Tibial nerve (tissue), 4 donors: ENCODE results near the gene ATP1A1. TPM values are rescaled to one million over a fixed set of nuclear protein-coding genes. Genes with fewer than 3 reads are reported as not detected.

Experiments
- DNase-seq, 2 donors: peaks; one replicate each; pipeline ENCODE4 v3.0.0-alpha.2; 2019; ENCODE audit warnings: low spot score in 2 of 2
- H3K27ac ChIP-seq, 4 donors: fragments of 200-600 bp; sonication (generic) in 3 of 4; one replicate each; pipeline ENCODE4 v1.5.1; 2017 to 2019; ENCODE audit warnings: mild to moderate bottlenecking in 1 of 4
- H3K27me3 ChIP-seq, 2 donors: fragments of 200-600 bp; sonication (generic) in 1 of 2; one replicate each; pipeline versions ENCODE4 v1.5.1 to v1.6.0; 2017 to 2019
- H3K36me3 ChIP-seq, 3 donors: fragments of 200-600 bp; sonication (generic); one replicate each; pipeline ENCODE4 v1.5.1; 2018 to 2019
- H3K4me1 ChIP-seq, 4 donors: fragments of 200-600 bp; sonication (generic) in 3 of 4; one replicate each; pipeline ENCODE4 v1.5.1; 2017 to 2019
- H3K4me3 ChIP-seq, 4 donors: fragments of 200-600 bp; sonication (generic) in 3 of 4; one replicate each; pipeline ENCODE4 v1.5.1; 2017 to 2019; ENCODE audit warnings: mild to moderate bottlenecking in 1 of 4, moderate library complexity in 1 of 4
- H3K9me3 ChIP-seq, 4 donors: fragments of 200-600 bp; sonication (generic) in 3 of 4; one replicate each; pipeline ENCODE4 v1.5.1; 2017 to 2019
- CTCF ChIP-seq, 5 experiments: fragments of 200-600 bp in 3 of 5; fragments of 450-650 bp in 2 of 5; sonication (generic) in 3 of 5; IDR thresholded peaks; one replicate each; pipeline ENCODE4 v1.5.1; 2016 to 2019; ENCODE audit warnings: antibody characterized with exemption in 5 of 5, mild to moderate bottlenecking in 3 of 5, moderate library complexity in 2 of 5
- EP300 ChIP-seq, 2 donors: sonication (generic); formaldehyde crosslinking; IDR thresholded peaks; one replicate each; pipeline ENCODE4 v1.6.1; 2017; ENCODE audit warnings: antibody characterized with exemption in 2 of 2, mild to moderate bottlenecking in 1 of 2
- POLR2A ChIP-seq, 2 donors: fragments of 450-650 bp; IDR thresholded peaks; one replicate each; pipeline ENCODE4 v1.6.1; 2017; ENCODE audit warnings: antibody characterized with exemption in 2 of 2, mild to moderate bottlenecking in 2 of 2, moderate library complexity in 2 of 2
- WGBS, 2 donors: methylation state at CpG; one replicate each; pipeline ENCODE4 v1.1.5; 2018; 5-methylcytosine and 5-hydroxymethylcytosine counted together
- total RNA-seq, 4 donors: library from RNA; depleted of rRNA; stranded (reverse); fragments of >200 nt; gene quantifications; one replicate each; pipeline ENCODE4 v1.1.0, GENCODE V29; 2016

The ATP1A1 gene
- total RNA-seq, 4 donors from 2014 or later, result 226 to 325 (median 267) TPM

GRCh38 chr1:116425987-116426386 is 52.9 kb downstream of the ATP1A1 start:
- Histone ChIP-seq H3K9me3 (no peaks in the 10 kb centered on the region), H3K36me3 (no peaks in the 10 kb centered on the region), H3K4me1 (no peaks in the 10 kb centered on the region), H3K27me3 (no peaks in the 10 kb centered on the region), H3K27ac (no peak overlapping the region), H3K4me3 (no peak overlapping the region)
- 91 to 98% methylated on average over 5 of the region's 5 CpGs for WGBS, 2 donors
- TF ChIP-seq EP300 (IDR thresholded peaks at IDR 0.05), result no peak
- TF ChIP-seq POLR2A (IDR thresholded peaks at IDR 0.05), result no peak
- TF ChIP-seq CTCF (IDR thresholded peaks at IDR 0.05), result no peak
- no peak for DNase-seq

GRCh38 chr1:116426401-116426800 is 53.4 kb downstream of the ATP1A1 start:
- Histone ChIP-seq H3K27me3 (no peaks in the 10 kb centered on the region), H3K36me3 (no peaks in the 10 kb centered on the region), H3K9me3 (no peaks in the 10 kb centered on the region), H3K4me1 (no peaks in the 10 kb centered on the region), H3K27ac (no peak overlapping the region), H3K4me3 (no peak overlapping the region)
- no peak for TF ChIP-seq CTCF (IDR thresholded peaks at IDR 0.05)
- DNase-seq, result no peak
- WGBS, 2 donors, result 80 to 85% methylated on average over 5 to 9 of the region's 9 CpGs

DNA sequence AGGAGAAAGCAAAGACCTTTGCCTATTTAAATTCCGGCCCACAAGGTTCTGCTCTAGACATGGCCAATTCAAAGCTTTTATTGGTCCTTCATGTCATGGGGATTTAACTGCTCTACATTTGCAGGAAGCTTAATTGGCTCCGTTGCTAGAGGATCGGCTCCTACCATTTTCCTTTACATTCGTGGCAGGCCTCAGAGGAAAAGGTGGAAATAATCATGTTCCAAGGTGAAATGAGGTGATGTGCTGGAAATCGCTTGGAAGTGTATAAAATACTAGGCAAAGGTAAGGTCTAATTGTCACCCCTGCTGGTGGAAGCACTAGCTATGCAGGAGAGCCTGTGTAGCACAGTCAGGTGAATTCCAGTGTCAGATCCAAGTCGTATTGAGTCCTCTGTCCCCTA is 55.5 kb downstream of the ATP1A1 start:
- no peak for DNase-seq
- H3K27ac ChIP-seq, result no peak overlapping the region
- H3K27me3 ChIP-seq, result no peaks in the 10 kb centered on the region
- no peaks in the 10 kb centered on the region for H3K9me3 ChIP-seq
- TF ChIP-seq POLR2A (IDR thresholded peaks at IDR 0.05) (no peak), CTCF (IDR thresholded peaks at IDR 0.05) (no peak), EP300 (IDR thresholded peaks at IDR 0.05) (no peak)
- 64 to 71% methylated on average over 6 of the region's 6 CpGs for WGBS, 2 donors
- no peaks in the 10 kb centered on the region for H3K4me1 ChIP-seq
- H3K36me3 ChIP-seq, result no peaks in the 10 kb centered on the region
- H3K4me3 ChIP-seq, result no peak overlapping the region

DNA sequence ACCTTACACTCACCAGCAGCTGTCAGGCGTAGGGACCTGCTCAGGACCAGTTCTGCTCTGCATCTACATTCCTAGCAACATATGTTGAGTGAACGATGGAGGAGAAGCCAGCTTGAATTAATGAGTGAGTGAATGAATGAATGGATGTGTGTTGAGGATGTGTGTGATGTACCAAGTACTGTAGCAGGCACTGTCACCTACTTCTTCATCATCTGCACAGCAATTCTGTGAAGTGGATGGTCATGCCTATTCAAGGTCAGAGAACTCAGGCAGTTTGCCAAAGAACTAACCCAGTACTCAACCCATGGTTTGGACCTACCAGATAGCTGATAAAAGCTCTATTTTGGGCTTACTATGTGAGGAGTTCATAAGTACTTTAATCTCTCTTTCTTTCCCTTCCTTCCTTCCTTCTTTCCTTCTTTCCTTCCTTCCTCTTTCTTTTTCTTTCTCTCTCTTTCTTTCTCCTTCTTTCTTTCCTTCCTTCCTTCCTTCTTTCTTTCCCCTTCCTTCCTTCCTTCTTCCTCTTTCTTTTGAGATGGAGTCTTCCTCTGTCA is 56.9 kb downstream of the ATP1A1 start:
- Histone ChIP-seq H3K27me3 (no peaks in the 10 kb centered on the region), H3K4me1 (no peaks in the 10 kb centered on the region), H3K4me3 (no peak overlapping the region), H3K27ac (no peak overlapping the region), H3K9me3 (no peaks in the 10 kb centered on the region), H3K36me3 (no peaks in the 10 kb centered on the region)
- TF ChIP-seq EP300 (IDR thresholded peaks at IDR 0.05), result no peak
- TF ChIP-seq POLR2A (IDR thresholded peaks at IDR 0.05), result no peak
- no peak for TF ChIP-seq CTCF (IDR thresholded peaks at IDR 0.05)
- no peak for DNase-seq
- WGBS, 2 donors, result 89 to 90% methylated on average over 2 of the region's 2 CpGs

DNA sequence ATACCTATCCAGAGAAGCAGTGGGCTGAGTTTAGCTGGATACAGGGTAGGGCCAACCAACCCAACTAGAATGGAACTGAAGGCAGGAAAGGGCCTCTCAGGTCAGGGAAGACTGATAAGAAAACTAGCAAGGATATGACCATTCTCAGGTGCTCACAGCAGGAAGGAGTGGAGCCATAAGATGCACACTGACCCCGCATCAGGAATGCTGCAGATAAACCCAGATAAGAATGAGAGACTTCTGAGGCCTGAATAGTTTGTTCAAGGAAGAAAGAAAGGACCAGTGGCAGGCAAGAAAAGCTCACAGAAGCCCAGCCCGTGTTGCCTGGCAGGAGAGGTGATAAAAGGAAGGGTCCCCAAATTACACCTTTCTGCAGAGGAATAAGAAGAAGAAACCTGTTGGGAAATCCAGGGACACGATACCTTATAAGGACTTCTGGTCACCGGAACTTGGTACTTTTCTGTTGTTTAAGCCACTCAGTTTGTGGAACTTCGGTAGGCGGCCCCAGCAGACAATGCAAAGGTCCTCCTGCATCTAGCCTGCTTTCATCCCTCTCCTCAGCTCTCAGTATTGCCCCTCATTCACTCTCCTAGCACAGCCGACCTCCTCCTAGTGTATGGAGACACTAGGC is 58.9 kb downstream of the ATP1A1 start:
- H3K9me3 ChIP-seq, result no peaks in the 10 kb centered on the region
- H3K27ac ChIP-seq, result peak overlapping the region in 3 of 4 donors; percentile 30 to 84 (median 73)
- no peak for DNase-seq
- TF ChIP-seq EP300 (IDR thresholded peaks at IDR 0.05) (no peak), POLR2A (IDR thresholded peaks at IDR 0.05) (no peak), CTCF (IDR thresholded peaks at IDR 0.05) (no peak)
- no peaks in the 10 kb centered on the region for H3K36me3 ChIP-seq
- WGBS, 2 donors, result 79 to 81% methylated on average over 7 of the region's 7 CpGs
- no peak overlapping the region for H3K4me3 ChIP-seq
- no peaks in the 10 kb centered on the region for H3K4me1 ChIP-seq
- no peaks in the 10 kb centered on the region for H3K27me3 ChIP-seq
